HG03520 (cell line): Measurements from ENCODE around the gene ARPC1A.
"Not testable (repeated sequence)": the region's sequence is repeated elsewhere in the genome, so short reads cannot be mapped to it uniquely, and the experiment has no call there.

Experiments used
- ATAC-seq: cut with Tn5 transposase; IDR thresholded peaks from one replicate; pipeline ENCODE4 v1.9.1; 2021; ENCODE audit warnings: mild to moderate bottlenecking, moderate library complexity; ENCODE audit not compliant: unreplicated experiment

ARPC1A gene

GRCh38 chr7:99320371-99320770 is 5.3 kb upstream of the ARPC1A start:
- ATAC-seq = no peak

- ATAC-seq = not testable (repeated sequence)
These were observed 3.0 kb upstream of the ARPC1A start for GRCh38 chr7:99322659-99323058.

- no peak for ATAC-seq
These were observed 1.1 kb upstream of the ARPC1A start for GRCh38 chr7:99324559-99324958.

- ATAC-seq = no peak
These were observed 651 bp upstream of the ARPC1A start for GRCh38 chr7:99325001-99325493.

GRCh38 chr7:99326408-99326782 is 697 bp downstream of the ARPC1A start:
- ATAC-seq = no peak

GRCh38 chr7:99330314-99330961 is 4.7 kb downstream of the ARPC1A start:
- ATAC-seq = not testable (repeated sequence)

GRCh38 chr7:99331002-99331401 is 5.3 kb downstream of the ARPC1A start:
- no peak for ATAC-seq

GRCh38 chr7:99339595-99339994 is 13.9 kb downstream of the ARPC1A start:
- no peak for ATAC-seq

GRCh38 chr7:99340659-99341058 is 15.0 kb downstream of the ARPC1A start:
- no peak for ATAC-seq

- ATAC-seq = no peak
These were observed 18.5 kb downstream of the ARPC1A start for GRCh38 chr7:99344061-99344647.

GRCh38 chr7:99350641-99351040 is 24.9 kb downstream of the ARPC1A start:
- ATAC-seq = not testable (repeated sequence)

GRCh38 chr7:99352247-99352646 is 26.5 kb downstream of the ARPC1A start:
- no peak for ATAC-seq

GRCh38 chr7:99355098-99355497 is 29.4 kb downstream of the ARPC1A start:
- no peak for ATAC-seq

GRCh38 chr7:99357701-99358490 is 32.2 kb downstream of the ARPC1A start:
- ATAC-seq = no peak

- ATAC-seq = not testable (repeated sequence)
These were observed 32.8 kb downstream of the ARPC1A start for GRCh38 chr7:99358521-99358920.

- ATAC-seq = no peak
These were observed 33.9 kb downstream of the ARPC1A start for GRCh38 chr7:99359465-99360154.

GRCh38 chr7:99362801-99363200 is 37.1 kb downstream of the ARPC1A start:
- ATAC-seq = no peak

GRCh38 chr7:99363286-99363685 is 37.6 kb downstream of the ARPC1A start:
- ATAC-seq = no peak

- no peak for ATAC-seq
These were observed 39.8 kb downstream of the ARPC1A start for GRCh38 chr7:99365318-99366141.

GRCh38 chr7:99366646-99367045 is 40.9 kb downstream of the ARPC1A start:
- no peak for ATAC-seq
